ENCODE data around the gene XPR1.

The XPR1 gene

GRCh38 chr1:180907313-180908055 is 275.7 kb downstream of the XPR1 start:
- DNase-seq (ENCODE audit: low read depth, low spot score): no peak
- no peak overlapping the region for H3K27ac ChIP-seq

GRCh38 chr1:180908074-180908765 is 276.4 kb downstream of the XPR1 start:
- no peak overlapping the region for H3K27ac ChIP-seq
- no peak for DNase-seq (ENCODE audit: low read depth, low spot score)

GRCh38 chr1:180909005-180909414 is 277.2 kb downstream of the XPR1 start:
- no peak for DNase-seq (ENCODE audit: low read depth, low spot score)

GRCh38 chr1:180909462-180909976 is 277.7 kb downstream of the XPR1 start:
- no peak for DNase-seq (ENCODE audit: low read depth, low spot score)
- H3K27ac ChIP-seq: no peak overlapping the region

More at GRCh38 chr1:180909005-180909414, 277.2 kb downstream of the XPR1 start:
- no peak overlapping the region for H3K27ac ChIP-seq

GRCh38 chr1:180911640-180912191 is 279.9 kb downstream of the XPR1 start:
- DNase-seq (ENCODE audit: low read depth, low spot score): no peak

GRCh38 chr1:180912211-180912800 is 280.5 kb downstream of the XPR1 start:
- DNase-seq (ENCODE audit: low read depth, low spot score): no peak
- peak overlapping the region; percentile 28 for H3K27ac ChIP-seq

More at GRCh38 chr1:180911640-180912191, 279.9 kb downstream of the XPR1 start:
- peak overlapping the region; percentile 28 for H3K27ac ChIP-seq

- no peak for DNase-seq (ENCODE audit: low read depth, low spot score)
- H3K27ac ChIP-seq: peak within 1 kb of the TSS; percentile 28
These were observed 281.2 kb downstream of the XPR1 start, which contains the start of gene KIAA1614 for GRCh38 chr1:180912801-180913565. KIAA1614 (plus strand) TSS chr1:180912897; CDS start chr1:180913244, 347 bp downstream.

- H3K27ac ChIP-seq: no peak overlapping the region
- no peak for DNase-seq (ENCODE audit: low read depth, low spot score)
These were observed 283.7 kb downstream of the XPR1 start for GRCh38 chr1:180915426-180915965.

- H3K27ac ChIP-seq: no peak overlapping the region
- no peak for DNase-seq (ENCODE audit: low read depth, low spot score)
These were observed 284.4 kb downstream of the XPR1 start for GRCh38 chr1:180916012-180916770.

- no peak for DNase-seq (ENCODE audit: low read depth, low spot score)
- no peak overlapping the region for H3K27ac ChIP-seq
These were observed 284.9 kb downstream of the XPR1 start for GRCh38 chr1:180916771-180917170.

GRCh38 chr1:180917306-180918065 is 285.7 kb downstream of the XPR1 start:
- no peak for DNase-seq (ENCODE audit: low read depth, low spot score)
- H3K27ac ChIP-seq: no peak overlapping the region

- DNase-seq (ENCODE audit: low read depth, low spot score): no peak
- H3K27ac ChIP-seq: no peak overlapping the region
These were observed 286.7 kb downstream of the XPR1 start for GRCh38 chr1:180918519-180918918.

- DNase-seq (ENCODE audit: low read depth, low spot score): no peak
- no peak overlapping the region for H3K27ac ChIP-seq
These were observed 287.4 kb downstream of the XPR1 start for GRCh38 chr1:180919183-180919700.

GRCh38 chr1:180920193-180920592 is 288.4 kb downstream of the XPR1 start:
- DNase-seq (ENCODE audit: low read depth, low spot score): no peak
- no peak overlapping the region for H3K27ac ChIP-seq

GRCh38 chr1:180920702-180921101 is 288.9 kb downstream of the XPR1 start:
- H3K27ac ChIP-seq: no peak overlapping the region
- no peak for DNase-seq (ENCODE audit: low read depth, low spot score)

- no peak for DNase-seq (ENCODE audit: low read depth, low spot score)
- H3K27ac ChIP-seq: no peak overlapping the region
These were observed 289.6 kb downstream of the XPR1 start for GRCh38 chr1:180921386-180921785.

- H3K27ac ChIP-seq: no peak overlapping the region
- DNase-seq (ENCODE audit: low read depth, low spot score): no peak
These were observed 290.2 kb downstream of the XPR1 start for GRCh38 chr1:180921891-180922630.
